GM19324 (cell line): ENCODE results near the gene ZNF146.
A peak's percentile ranks its signal among the peaks of the same experiment; 100 is the strongest.
"Not testable (repeated sequence)": the region's sequence is repeated elsewhere in the genome, so short reads cannot be mapped to it uniquely, and the experiment has no call there.

Experiments used
- ATAC-seq: cut with Tn5 transposase; IDR thresholded peaks from one replicate; pipeline ENCODE4 v1.9.1; 2021; ENCODE audit warnings: mild to moderate bottlenecking, moderate library complexity; ENCODE audit not compliant: unreplicated experiment, low FRiP score

Gene ZNF146

GRCh38 chr19:36214386-36215275 is at the start of gene ZNF146, which contains the start of gene ZNF565:
Gene ZNF146, plus strand, starts transcription at chr19:36215106. Its CDS starts 21,335 bp downstream, at chr19:36236441.
Gene ZNF565, minus strand, starts transcription at chr19:36214665. Its CDS starts 12,680 bp downstream, at chr19:36201985.
- peak; percentile 94 for ATAC-seq

- ATAC-seq, result no peak
These were observed 45.7 kb upstream of the ZNF146 start for GRCh38 chr19:36169084-36169760.

- no peak for ATAC-seq
These were observed 42.1 kb upstream of the ZNF146 start for GRCh38 chr19:36172852-36173251.

- not testable (repeated sequence) for ATAC-seq
These were observed 41.1 kb upstream of the ZNF146 start for GRCh38 chr19:36173846-36174245.

- ATAC-seq, result not testable (repeated sequence)
These were observed 35.8 kb upstream of the ZNF146 start for GRCh38 chr19:36179077-36179476.

- no peak for ATAC-seq
These were observed 32.2 kb upstream of the ZNF146 start for GRCh38 chr19:36182612-36183244.

- no peak for ATAC-seq
These were observed 31.7 kb upstream of the ZNF146 start for GRCh38 chr19:36183245-36183628.

GRCh38 chr19:36186722-36187121 is 28.2 kb upstream of the ZNF146 start:
- not testable (repeated sequence) for ATAC-seq

- ATAC-seq, result no peak
These were observed 18.7 kb upstream of the ZNF146 start for GRCh38 chr19:36196249-36196648.

GRCh38 chr19:36198119-36198518 is 16.8 kb upstream of the ZNF146 start:
- ATAC-seq, result no peak

GRCh38 chr19:36201684-36202083 is 13.2 kb upstream of the ZNF146 start:
- no peak for ATAC-seq

- no peak for ATAC-seq
These were observed 11.6 kb upstream of the ZNF146 start for GRCh38 chr19:36203293-36203692.

GRCh38 chr19:36207605-36208252 is 7.2 kb upstream of the ZNF146 start:
- no peak for ATAC-seq

- ATAC-seq, result no peak
These were observed 5.5 kb upstream of the ZNF146 start for GRCh38 chr19:36209372-36209771.

- ATAC-seq, result no peak
These were observed 4.4 kb upstream of the ZNF146 start for GRCh38 chr19:36210497-36210896.

- no peak for ATAC-seq
These were observed 2.0 kb upstream of the ZNF146 start for GRCh38 chr19:36212895-36213294.

- no peak for ATAC-seq
These were observed 594 bp downstream of the ZNF146 start for GRCh38 chr19:36215276-36216123.

GRCh38 chr19:36221474-36221873 is 6.6 kb downstream of the ZNF146 start:
- ATAC-seq, result no peak

GRCh38 chr19:36222503-36222902 is 7.6 kb downstream of the ZNF146 start:
- ATAC-seq, result no peak
